Activated CD8-positive, alpha-beta T cell treated with anti-CD3 and anti-CD28 coated beads, Interleukin-2, amount 10 ng/mL, durations not matched to agents 7 days and 5 days (primary cell): ENCODE measurements around the gene ITM2B. TPM values are rescaled to one million over a fixed set of nuclear protein-coding genes. Genes with fewer than 3 reads are reported as not detected.
A peak's percentile ranks its signal among the peaks of the same experiment; 100 is the strongest.

Experiments
- ATAC-seq: fragments of 150-1000 bp; cut with Tn5 transposase; one replicate; pipeline ENCODE4 v1.10.0; 2021; ENCODE audit warnings: moderate library complexity
- CTCF ChIA-PET: fragments of 350-600 bp; sonication (Branson Sonifier 250); formaldehyde crosslinking; loops from one replicate; lab custom pipeline; 2021; ENCODE audit warnings: antibody characterized with exemption; lab: Charles Lee
- POLR2A ChIA-PET: fragments of 350-600 bp; sonication (Branson Sonifier 250); formaldehyde crosslinking; loops from one replicate; lab custom pipeline; 2021; ENCODE audit warnings: antibody characterized with exemption; lab: Charles Lee
- DNase-seq: peaks from one replicate; pipeline ENCODE4 v3.0.0-alpha.2; 2020
- H3K27ac Mint-ChIP-seq: one replicate; pipeline ENCODE4 v1.8.0; 2021; ENCODE audit warnings: mild to moderate bottlenecking, mixed read lengths
- H3K27me3 Mint-ChIP-seq: one replicate; pipeline ENCODE4 v1.8.0; 2021; ENCODE audit warnings: low read depth, mixed read lengths
- H3K36me3 Mint-ChIP-seq: one replicate; pipeline ENCODE4 v1.8.0; 2021; ENCODE audit warnings: low read depth, mixed read lengths
- H3K4me1 Mint-ChIP-seq: one replicate; pipeline ENCODE4 v1.8.0; 2021; ENCODE audit warnings: low read depth, mixed read lengths
- H3K4me3 Mint-ChIP-seq: one replicate; pipeline ENCODE4 v1.8.0; 2021; ENCODE audit warnings: mild to moderate bottlenecking, mixed read lengths
- H3K9me3 Mint-ChIP-seq: one replicate; pipeline ENCODE4 v1.8.0; 2022; ENCODE audit warnings: mixed read lengths; ENCODE audit not compliant: insufficient read depth
- total RNA-seq, 2 experiments: library from RNA; stranded (reverse); gene quantifications; one replicate each; pipeline ENCODE4 v1.2.3, GENCODE V29; 2021

Gene ITM2B
- total RNA-seq, 2 experiments from 2014 or later: 243 to 244 TPM

- ChIA-PET CTCF (no interaction called here), POLR2A (no interaction called here)
- no peak overlapping the region for H3K4me3 Mint-ChIP-seq
- H3K27ac Mint-ChIP-seq: no peak overlapping the region
- no peaks in the 10 kb centered on the region for H3K9me3 Mint-ChIP-seq
- no peak for DNase-seq
- H3K36me3 Mint-ChIP-seq: peaks cover 81% of the 10 kb centered on the region
- H3K4me1 Mint-ChIP-seq: no peaks in the 10 kb centered on the region
- ATAC-seq: no peak
- no peaks in the 10 kb centered on the region for H3K27me3 Mint-ChIP-seq
These were observed 25.4 kb downstream of the ITM2B start for GRCh38 chr13:48258430-48258829.

GRCh38 chr13:48260970-48261369, 28.0 kb downstream of the ITM2B start:
- Mint-ChIP-seq H3K36me3 (peaks cover 78% of the 10 kb centered on the region), H3K9me3 (no peaks in the 10 kb centered on the region), H3K4me3 (no peak overlapping the region), H3K27me3 (no peaks in the 10 kb centered on the region), H3K4me1 (peaks cover 21% of the 10 kb centered on the region), H3K27ac (no peak overlapping the region)
- POLR2A ChIA-PET: no interaction called here
- DNase-seq: no peak
- ATAC-seq: no peak
- CTCF ChIA-PET: no interaction called here

DNA sequence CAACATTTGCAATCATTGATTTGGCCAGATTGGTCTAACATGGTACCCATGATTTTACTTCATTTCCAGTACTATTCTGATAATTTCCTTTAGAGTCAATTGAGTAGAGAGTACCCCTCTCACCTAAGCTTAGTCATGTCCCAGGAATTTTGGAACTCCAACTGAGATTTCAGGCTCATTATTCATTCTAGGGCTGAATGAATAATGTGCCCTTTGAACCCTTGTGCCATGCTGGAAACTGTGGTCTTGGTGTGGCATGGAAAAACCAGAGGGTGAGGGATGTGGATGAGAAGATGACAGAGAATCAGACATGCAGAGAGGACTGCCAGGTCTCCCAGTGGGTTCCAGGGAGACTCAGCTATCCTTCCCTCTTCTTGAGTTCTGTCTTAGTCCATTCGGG, 30.2 kb downstream of the ITM2B start:
- H3K4me1 Mint-ChIP-seq: peaks cover 24% of the 10 kb centered on the region
- peaks cover 75% of the 10 kb centered on the region for H3K36me3 Mint-ChIP-seq
- no peak overlapping the region for H3K27ac Mint-ChIP-seq
- no peak overlapping the region for H3K4me3 Mint-ChIP-seq
- H3K9me3 Mint-ChIP-seq: no peaks in the 10 kb centered on the region
- ATAC-seq (no peak), DNase-seq (no peak)
- ChIA-PET CTCF (interaction anchor here (1.2 kb wide), 1 partner anchor 70 kb away, joined by 4 read pairs; no protein-coding TSS in a partner anchor), POLR2A (no interaction called here)
- H3K27me3 Mint-ChIP-seq: no peaks in the 10 kb centered on the region

- no peaks in the 10 kb centered on the region for H3K9me3 Mint-ChIP-seq
- no peak overlapping the region for H3K27ac Mint-ChIP-seq
These were observed 31.1 kb downstream of the ITM2B start for GRCh38 chr13:48264058-48264457.

GRCh38 chr13:48265217-48265815, 32.3 kb downstream of the ITM2B start:
- POLR2A ChIA-PET: interaction anchor here (0.5 to 0.9 kb wide), 2 partner anchors 9 to 37 kb away, joined by 3 read pairs; no protein-coding TSS in a partner anchor
- H3K9me3 Mint-ChIP-seq: no peaks in the 10 kb centered on the region
- ATAC-seq: peak; percentile 78
- peaks cover 24% of the 10 kb centered on the region for H3K4me1 Mint-ChIP-seq
- peaks cover 68% of the 10 kb centered on the region for H3K36me3 Mint-ChIP-seq
- peak overlapping the region; percentile 77 for H3K27ac Mint-ChIP-seq
- CTCF ChIA-PET: interaction anchor here (1.0 to 2.6 kb wide), 4 partner anchors 18 to 186 kb away, joined by 3 to 11 read pairs (median 4); no protein-coding TSS in a partner anchor
- peak overlapping the region; percentile 12 for H3K4me3 Mint-ChIP-seq
- DNase-seq: peak; percentile 44
- no peaks in the 10 kb centered on the region for H3K27me3 Mint-ChIP-seq

More at GRCh38 chr13:48264058-48264457, 31.1 kb downstream of the ITM2B start:
- no peak overlapping the region for H3K4me3 Mint-ChIP-seq
- no peak for DNase-seq
- H3K27me3 Mint-ChIP-seq: no peaks in the 10 kb centered on the region
- peaks cover 24% of the 10 kb centered on the region for H3K4me1 Mint-ChIP-seq
- H3K36me3 Mint-ChIP-seq: peaks cover 70% of the 10 kb centered on the region
- CTCF ChIA-PET: interaction anchor here (0.5 to 2.6 kb wide), 3 partner anchors 111 to 169 kb away, joined by 3 to 11 read pairs (median 3); partner anchors contain the start of gene MED4
- POLR2A ChIA-PET: interaction anchor here (0.9 kb wide), 1 partner anchor 39 kb away, joined by 3 read pairs; no protein-coding TSS in a partner anchor
- ATAC-seq: no peak

DNA sequence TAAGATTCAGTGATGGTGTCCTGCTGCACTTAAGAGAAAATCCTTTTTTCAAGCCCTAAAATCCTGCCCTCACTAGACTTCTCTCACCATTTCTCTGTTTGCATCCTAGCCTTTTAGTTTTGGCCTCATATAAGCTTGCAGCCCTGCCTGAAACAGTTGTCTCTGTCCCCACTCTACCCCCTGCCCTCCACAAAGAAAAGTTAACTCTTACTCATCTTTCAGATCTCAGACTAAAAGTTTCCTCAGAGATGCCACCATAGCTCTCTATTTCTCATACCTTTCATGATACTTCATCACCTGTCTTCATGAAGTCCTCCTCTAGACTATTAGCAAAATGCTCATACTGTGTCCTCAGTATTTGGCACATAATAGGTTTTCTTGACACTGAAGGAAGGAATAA, 33.1 kb downstream of the ITM2B start:
- peaks cover 24% of the 10 kb centered on the region for H3K4me1 Mint-ChIP-seq
- no peaks in the 10 kb centered on the region for H3K9me3 Mint-ChIP-seq
- ChIA-PET CTCF (interaction anchor here (1.0 to 2.6 kb wide), 5 partner anchors 30 to 465 kb away, joined by 3 to 11 read pairs (median 4); partner anchors contain the start of gene MED4), POLR2A (interaction anchor here (0.8 kb wide), 1 partner anchor 154 kb away, joined by 4 read pairs; no protein-coding TSS in a partner anchor)
- H3K27me3 Mint-ChIP-seq: no peaks in the 10 kb centered on the region
- peaks cover 62% of the 10 kb centered on the region for H3K36me3 Mint-ChIP-seq
- DNase-seq (no peak), ATAC-seq (no peak)
- no peak overlapping the region for H3K4me3 Mint-ChIP-seq
- peak overlapping the region; percentile 13 for H3K27ac Mint-ChIP-seq

GRCh38 chr13:48266701-48267639, 34.0 kb downstream of the ITM2B start:
- peaks cover 62% of the 10 kb centered on the region for H3K36me3 Mint-ChIP-seq
- ChIA-PET POLR2A (interaction anchor here (0.8 kb wide), 1 partner anchor 154 kb away, joined by 4 read pairs; no protein-coding TSS in a partner anchor), CTCF (interaction anchor here (1.1 to 2.6 kb wide), 4 partner anchors 31 to 464 kb away, joined by 3 to 11 read pairs (median 4); partner anchors contain the start of gene MED4)
- H3K9me3 Mint-ChIP-seq: no peaks in the 10 kb centered on the region
- no peak for DNase-seq
- no peak overlapping the region for H3K4me3 Mint-ChIP-seq
- no peak for ATAC-seq
- H3K27ac Mint-ChIP-seq: no peak overlapping the region
- H3K27me3 Mint-ChIP-seq: no peaks in the 10 kb centered on the region
- H3K4me1 Mint-ChIP-seq: peaks cover 24% of the 10 kb centered on the region

GRCh38 chr13:48268019-48268418, 35.0 kb downstream of the ITM2B start:
- Mint-ChIP-seq H3K27ac (no peak overlapping the region), H3K27me3 (no peaks in the 10 kb centered on the region), H3K4me1 (peaks cover 24% of the 10 kb centered on the region), H3K9me3 (no peaks in the 10 kb centered on the region), H3K36me3 (peaks cover 55% of the 10 kb centered on the region), H3K4me3 (no peak overlapping the region)
- no peak for ATAC-seq
- CTCF ChIA-PET: no interaction called here
- DNase-seq: no peak
- POLR2A ChIA-PET: no interaction called here

- Mint-ChIP-seq H3K27me3 (no peaks in the 10 kb centered on the region), H3K36me3 (peaks cover 26% of the 10 kb centered on the region), H3K9me3 (no peaks in the 10 kb centered on the region), H3K27ac (no peak overlapping the region), H3K4me3 (no peak overlapping the region), H3K4me1 (no peaks in the 10 kb centered on the region)
- DNase-seq (no peak), ATAC-seq (no peak)
- CTCF ChIA-PET: interaction anchor here (1.3 kb wide), 1 partner anchor 306 kb away, joined by 3 read pairs; no protein-coding TSS in a partner anchor
- POLR2A ChIA-PET: no interaction called here
These were observed 40.3 kb downstream of the ITM2B start for GRCh38 chr13:48273346-48273745.

- Mint-ChIP-seq H3K27me3 (no peaks in the 10 kb centered on the region), H3K4me3 (no peak overlapping the region), H3K27ac (no peak overlapping the region), H3K36me3 (peaks cover 12% of the 10 kb centered on the region), H3K4me1 (no peaks in the 10 kb centered on the region), H3K9me3 (no peaks in the 10 kb centered on the region)
- no peak for DNase-seq
- ChIA-PET CTCF (interaction anchor here (0.8 kb wide), 1 partner anchor 16 kb away, joined by 4 read pairs; no protein-coding TSS in a partner anchor), POLR2A (no interaction called here)
- no peak for ATAC-seq
These were observed 42.5 kb downstream of the ITM2B start for GRCh38 chr13:48275507-48275906.

DNA sequence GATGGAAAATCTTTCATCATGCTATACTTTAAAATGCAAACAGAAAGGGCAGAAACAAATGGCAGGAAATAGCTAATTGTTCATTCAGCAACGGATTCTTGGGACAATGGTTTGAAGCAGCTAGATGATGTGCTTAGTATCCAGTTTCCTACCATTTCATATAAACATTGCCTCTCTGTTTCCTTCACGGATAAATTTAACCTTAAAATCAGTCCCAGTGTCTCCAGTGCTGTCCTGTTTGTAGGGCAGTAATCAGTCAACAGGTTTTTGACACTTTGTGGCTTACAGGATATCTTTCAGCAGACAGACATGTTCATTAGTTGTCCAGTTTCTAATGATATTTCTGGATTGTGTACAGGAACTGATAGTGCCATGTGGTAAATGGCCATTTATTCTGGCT, 45.8 kb downstream of the ITM2B start:
- no peaks in the 10 kb centered on the region for H3K4me1 Mint-ChIP-seq
- ChIA-PET CTCF (no interaction called here), POLR2A (no interaction called here)
- H3K27ac Mint-ChIP-seq: no peak overlapping the region
- DNase-seq (no peak), ATAC-seq (no peak)
- peaks cover 5% of the 10 kb centered on the region for H3K27me3 Mint-ChIP-seq
- no peaks in the 10 kb centered on the region for H3K9me3 Mint-ChIP-seq
- H3K36me3 Mint-ChIP-seq: peaks cover 3% of the 10 kb centered on the region
- no peak overlapping the region for H3K4me3 Mint-ChIP-seq
